Epithelial cell of esophagus (primary cell): ENCODE data around the gene PLEKHA6.
A peak's percentile ranks its signal among the peaks of the same experiment; 100 is the strongest.

Experiments
- DNase-seq: peaks from one replicate; pipeline ENCODE4 v3.0.0; 2010; ENCODE audit warnings: low read depth
- H3K4me3 ChIP-seq: 2 replicates; pipeline ENCODE4 v1.5.1; 2011; ENCODE audit warnings: mild to moderate bottlenecking, low read length, control low read depth
- CTCF ChIP-seq: IDR thresholded peaks from 2 replicates; pipeline ENCODE4 v1.5.1; 2011; ENCODE audit warnings: low read depth, mild to moderate bottlenecking, low read length, control low read depth, inconsistent platforms; ENCODE audit not compliant: insufficient read depth; ENCODE audit errors: missing control alignments

Gene PLEKHA6

GRCh38 chr1:204299814-204300365, 59.8 kb downstream of the PLEKHA6 start:
- TF ChIP-seq CTCF: no peak
- no peak overlapping the region for H3K4me3 ChIP-seq
- no peak for DNase-seq

GRCh38 chr1:204296431-204296988, 63.2 kb downstream of the PLEKHA6 start:
- no peak for DNase-seq
- TF ChIP-seq CTCF: no peak
- H3K4me3 ChIP-seq: no peak overlapping the region

- no peak for TF ChIP-seq CTCF
- H3K4me3 ChIP-seq: no peak overlapping the region
- DNase-seq: no peak
Measured at GRCh38 chr1:204295671-204296070, 64.1 kb downstream of the PLEKHA6 start.

GRCh38 chr1:204294357-204294756, 65.4 kb downstream of the PLEKHA6 start:
- DNase-seq: peak; percentile 90
- H3K4me3 ChIP-seq: no peak overlapping the region
- no peak for TF ChIP-seq CTCF

- no peak overlapping the region for H3K4me3 ChIP-seq
- DNase-seq: no peak
- TF ChIP-seq CTCF: no peak
Measured at GRCh38 chr1:204293605-204294337, 66.0 kb downstream of the PLEKHA6 start.

GRCh38 chr1:204292740-204293139, 67.0 kb downstream of the PLEKHA6 start:
- no peak for DNase-seq
- no peak overlapping the region for H3K4me3 ChIP-seq
- TF ChIP-seq CTCF: no peak
